Glutamatergic neuron (in vitro differentiated cells): ENCODE measurements around the gene HARBI1. TPM values are rescaled to one million over a fixed set of nuclear protein-coding genes. Genes with fewer than 3 reads are reported as not detected.

Source experiments
- DNase-seq: peaks from one replicate; pipeline ENCODE4 v3.0.0; 2022
- H3K27ac Mint-ChIP-seq: one replicate; pipeline ENCODE4 v1.8.0; 2020; ENCODE audit warnings: mild to moderate bottlenecking, mixed read lengths, inconsistent platforms; ENCODE audit not compliant: unreplicated experiment
- H3K27me3 Mint-ChIP-seq: one replicate; pipeline ENCODE4 v1.8.0; 2020; ENCODE audit warnings: mild to moderate bottlenecking, moderate library complexity, mixed read lengths, inconsistent platforms; ENCODE audit not compliant: unreplicated experiment
- H3K36me3 Mint-ChIP-seq: one replicate; pipeline ENCODE4 v1.8.0; 2020; ENCODE audit warnings: mild to moderate bottlenecking, mixed read lengths, inconsistent platforms; ENCODE audit not compliant: unreplicated experiment
- H3K4me1 Mint-ChIP-seq: one replicate; pipeline ENCODE4 v1.8.0; 2020; ENCODE audit warnings: mild to moderate bottlenecking, low read depth, mixed read lengths, inconsistent platforms; ENCODE audit not compliant: unreplicated experiment
- H3K4me3 Mint-ChIP-seq: one replicate; pipeline ENCODE4 v1.8.0; 2020; ENCODE audit warnings: mild to moderate bottlenecking, mixed read lengths, inconsistent platforms; ENCODE audit not compliant: unreplicated experiment
- H3K9me3 Mint-ChIP-seq: one replicate; pipeline ENCODE4 v1.8.0; 2020; ENCODE audit warnings: mild to moderate bottlenecking, moderate library complexity, mixed read lengths, inconsistent platforms; ENCODE audit not compliant: unreplicated experiment
- CTCF ChIP-seq: fragments of 200-600 bp; sonication (generic); IDR thresholded peaks from one replicate; pipeline ENCODE4 v1.5.0; 2021; ENCODE audit not compliant: partially characterized antibody, unreplicated experiment
- total RNA-seq: library from RNA; stranded (reverse); fragmentation: NEBNext Ultra II Directional; extraction: Animal tissue kit (Norgen Biotek cat#: 25700); gene quantifications from one replicate; pipeline ENCODE4 v1.2.1, GENCODE V29; 2021; ENCODE audit not compliant: unreplicated experiment

Gene HARBI1
- total RNA-seq, 1 donor from 2014 or later: 11.1 TPM

- no peak for DNase-seq
- H3K27me3 Mint-ChIP-seq: peaks cover 2% of the 10 kb centered on the region
- TF ChIP-seq CTCF: no peak
- no peaks in the 10 kb centered on the region for H3K36me3 Mint-ChIP-seq
- H3K9me3 Mint-ChIP-seq: peaks cover 6% of the 10 kb centered on the region
- peaks cover 12% of the 10 kb centered on the region for H3K4me1 Mint-ChIP-seq
- H3K27ac Mint-ChIP-seq: no peak overlapping the region
- H3K4me3 Mint-ChIP-seq: no peak overlapping the region
These were observed 1.3 kb downstream of the HARBI1 start for GRCh38 chr11:46615756-46616155.

DNA sequence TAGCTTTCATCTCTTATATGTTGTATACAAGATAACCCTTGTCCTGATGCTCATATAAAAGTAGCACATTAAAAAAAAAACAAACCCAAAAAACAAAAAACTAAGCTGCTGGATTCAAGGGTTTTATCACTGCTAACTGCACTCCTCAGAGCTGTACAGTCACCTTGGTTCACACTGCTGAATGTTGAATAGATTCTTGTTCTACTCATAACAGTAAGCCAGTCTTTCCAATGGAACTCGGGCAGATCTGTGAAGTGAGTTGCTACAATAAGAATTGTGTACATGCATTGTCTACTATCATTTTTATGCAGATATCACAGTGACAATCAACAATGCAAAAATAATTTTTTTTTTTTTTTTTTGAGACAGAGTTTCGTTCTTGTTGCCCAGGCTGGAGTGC lies 4.7 kb downstream of the HARBI1 start:
- peaks cover 6% of the 10 kb centered on the region for H3K4me1 Mint-ChIP-seq
- TF ChIP-seq CTCF: no peak
- H3K4me3 Mint-ChIP-seq: no peak overlapping the region
- H3K36me3 Mint-ChIP-seq: no peaks in the 10 kb centered on the region
- DNase-seq: no peak
- H3K27me3 Mint-ChIP-seq: peaks cover 1% of the 10 kb centered on the region
- H3K9me3 Mint-ChIP-seq: peaks cover 5% of the 10 kb centered on the region
- H3K27ac Mint-ChIP-seq: no peak overlapping the region

DNA sequence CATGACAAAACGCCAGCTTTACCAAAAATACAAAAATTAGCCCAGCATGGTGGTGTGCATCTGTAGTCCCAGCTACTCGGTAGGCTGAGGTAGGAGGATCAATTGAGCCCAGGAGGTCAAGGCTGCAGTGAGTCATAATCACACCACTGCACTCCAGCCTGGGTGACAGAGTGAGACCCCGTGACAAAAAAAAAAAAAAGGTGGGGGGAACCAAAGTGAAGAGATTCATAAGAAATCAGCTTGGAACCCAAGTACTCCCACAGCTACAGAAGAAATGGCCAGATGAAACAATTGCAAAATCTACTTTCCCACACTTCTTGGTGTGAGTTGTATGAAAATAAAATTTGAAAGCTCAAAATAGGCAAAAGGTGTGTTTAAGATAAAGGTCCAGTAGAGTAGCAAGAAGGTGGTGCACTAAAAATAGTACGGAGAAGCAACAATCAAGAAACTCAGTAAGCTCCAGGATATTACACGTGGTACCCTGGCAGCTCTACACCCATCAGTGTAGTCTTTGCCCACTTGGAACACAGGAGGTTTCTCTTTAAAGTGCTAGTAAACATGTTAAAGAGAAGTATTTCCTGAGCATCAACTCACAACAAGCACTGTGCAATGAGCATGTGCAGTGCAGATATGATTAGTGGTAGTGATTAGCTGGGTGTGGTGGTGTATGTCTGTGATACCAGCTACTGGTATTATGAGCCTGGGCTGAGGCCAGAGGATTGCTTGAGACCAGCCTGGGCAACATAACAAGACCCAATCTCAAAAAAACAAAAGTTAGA lies 5.3 kb downstream of the HARBI1 start:
- no peak for DNase-seq
- Mint-ChIP-seq H3K27ac (no peak overlapping the region), H3K9me3 (peaks cover 3% of the 10 kb centered on the region), H3K4me1 (peaks cover 6% of the 10 kb centered on the region), H3K36me3 (no peaks in the 10 kb centered on the region), H3K27me3 (peaks cover 1% of the 10 kb centered on the region), H3K4me3 (no peak overlapping the region)
- no peak for TF ChIP-seq CTCF

DNA sequence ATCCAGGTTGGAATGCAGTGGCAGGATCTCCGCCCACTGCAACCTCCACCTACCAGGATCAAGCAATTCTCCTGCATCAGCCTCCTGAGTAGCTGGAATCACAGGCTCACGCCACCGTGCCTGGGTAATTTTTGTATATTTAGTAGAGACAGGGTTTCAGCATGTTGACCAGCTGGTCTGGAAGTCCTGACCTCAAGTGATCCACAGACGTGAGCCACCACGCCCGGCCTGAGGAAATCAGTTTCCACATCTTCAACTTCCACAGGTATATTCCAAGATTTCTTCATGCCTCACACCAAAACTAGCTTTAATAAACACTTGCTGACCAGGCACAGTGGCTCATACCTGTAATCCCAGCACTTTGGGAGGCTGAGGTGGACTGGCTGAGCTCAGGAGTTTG lies 7.6 kb downstream of the HARBI1 start:
- no peak for TF ChIP-seq CTCF
- H3K9me3 Mint-ChIP-seq: peaks cover 1% of the 10 kb centered on the region
- peaks cover 2% of the 10 kb centered on the region for H3K4me1 Mint-ChIP-seq
- DNase-seq: no peak
- no peak overlapping the region for H3K4me3 Mint-ChIP-seq
- H3K27ac Mint-ChIP-seq: no peak overlapping the region
- H3K36me3 Mint-ChIP-seq: no peaks in the 10 kb centered on the region
- peaks cover 1% of the 10 kb centered on the region for H3K27me3 Mint-ChIP-seq

GRCh38 chr11:46607516-46607915 lies 9.5 kb downstream of the HARBI1 start:
- no peak for DNase-seq
- Mint-ChIP-seq H3K27me3 (peaks cover 1% of the 10 kb centered on the region), H3K27ac (peak overlapping the region; percentile 28)

More at GRCh38 chr11:46607516-46607915, 9.5 kb downstream of the HARBI1 start:
- Mint-ChIP-seq H3K4me1 (peaks cover 2% of the 10 kb centered on the region), H3K9me3 (peaks cover 1% of the 10 kb centered on the region), H3K36me3 (no peaks in the 10 kb centered on the region), H3K4me3 (no peak overlapping the region)
- TF ChIP-seq CTCF: no peak
